GM18526 (cell line): ENCODE results near the gene CENATAC.
A peak's percentile ranks its signal among the peaks of the same experiment; 100 is the strongest.

ENCODE experiments used
- POLR2A ChIP-seq: IDR thresholded peaks from 3 replicates; pipeline ENCODE4 v1.6.1; 2011; ENCODE audit not compliant: insufficient read length; ENCODE audit errors: extremely low read depth

The CENATAC gene

DNA sequence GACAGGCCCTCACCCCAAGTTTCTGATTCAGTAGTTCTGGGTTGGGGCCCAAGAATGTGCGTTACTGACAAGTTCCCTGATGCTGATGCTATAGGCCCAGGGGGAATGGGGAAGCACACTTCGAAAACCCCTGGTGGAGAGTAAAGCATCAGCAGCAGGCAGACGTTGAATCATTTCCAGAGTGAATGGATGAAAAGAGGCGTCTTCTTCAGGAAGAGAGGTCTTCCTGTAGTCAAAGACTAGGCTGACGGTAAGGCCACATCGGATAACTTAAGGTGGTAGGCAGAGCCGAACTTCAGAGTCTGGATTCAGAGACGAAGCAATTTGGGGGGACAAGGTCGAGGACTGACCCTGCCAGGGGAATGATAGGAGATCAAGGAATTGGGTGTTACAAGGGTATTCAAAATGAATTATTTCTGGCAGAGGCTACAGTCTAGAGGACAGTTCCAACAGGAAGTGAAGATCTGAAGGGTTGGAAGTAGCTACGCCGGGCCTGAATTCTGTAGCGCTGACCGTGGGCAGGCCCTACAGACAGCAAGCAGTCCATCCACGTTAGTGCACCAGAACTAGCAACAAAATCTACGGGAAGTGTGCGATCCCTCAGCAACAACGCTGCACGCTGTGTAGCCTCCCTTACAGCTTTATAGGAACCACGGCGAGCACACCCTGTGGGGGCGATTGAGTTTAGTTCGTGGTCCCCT, 862 bp upstream of the CENATAC start:
- TF ChIP-seq POLR2A = no peak

DNA sequence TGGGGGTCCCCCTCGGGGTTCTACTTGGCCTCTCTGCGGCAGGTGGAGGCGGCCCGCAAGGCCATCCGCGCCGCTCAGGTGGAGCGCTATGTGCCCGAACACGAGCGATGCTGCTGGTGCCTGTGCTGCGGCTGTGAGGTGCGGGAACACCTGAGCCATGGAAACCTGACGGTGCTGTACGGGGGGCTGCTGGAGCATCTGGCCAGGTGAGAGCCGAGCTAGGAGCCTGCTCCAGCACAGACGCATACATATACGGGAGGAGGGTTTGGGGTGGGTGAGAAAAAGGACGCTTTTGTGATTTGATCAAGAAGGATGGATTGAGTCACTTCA, 415 bp downstream of the CENATAC start:
- no peak for TF ChIP-seq POLR2A

DNA sequence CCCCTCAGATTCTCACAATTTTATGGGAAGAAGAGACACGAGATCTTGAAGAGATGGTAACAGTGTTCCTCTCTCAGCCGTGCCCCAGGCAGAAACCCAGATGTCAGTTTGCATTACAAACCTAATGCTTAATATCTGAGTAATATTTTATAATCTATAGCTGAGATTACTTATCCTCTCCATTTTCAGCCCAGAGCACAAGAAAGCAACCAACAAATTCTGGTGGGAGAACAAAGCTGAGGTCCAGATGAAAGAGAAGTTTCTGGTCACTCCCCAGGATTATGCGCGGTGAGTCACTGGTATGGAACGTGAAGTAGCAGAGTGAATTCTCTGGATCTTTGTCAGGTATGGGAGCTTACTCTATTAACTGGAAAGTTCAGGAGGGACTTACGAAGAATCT, 884 bp downstream of the CENATAC start:
- TF ChIP-seq POLR2A = no peak

DNA sequence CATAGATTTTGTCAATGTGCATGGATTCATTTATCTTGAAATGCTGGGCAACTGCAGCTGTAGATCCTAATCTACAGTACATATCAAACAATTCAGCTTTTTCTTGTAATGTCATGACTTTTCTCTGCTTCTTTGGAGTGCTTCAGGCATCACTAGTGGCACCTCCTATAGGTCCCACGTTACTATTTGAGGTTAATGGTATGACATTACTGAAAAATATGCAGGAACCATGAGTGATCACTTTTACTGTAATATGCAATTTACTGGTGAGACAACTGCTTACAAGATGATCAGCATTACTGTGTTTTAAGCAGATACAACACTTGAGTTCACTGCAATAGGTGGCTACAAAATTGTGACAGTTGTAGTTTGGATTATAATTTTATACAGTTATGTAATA, 3.0 kb downstream of the CENATAC start:
- no peak for TF ChIP-seq POLR2A

GRCh38 chr11:119006656-119007055, 8.7 kb downstream of the CENATAC start:
- no peak for TF ChIP-seq POLR2A

- no peak for TF ChIP-seq POLR2A
These were observed 13.6 kb downstream of the CENATAC start for GRCh38 chr11:119011476-119012053.

- no peak for TF ChIP-seq POLR2A
These were observed 14.8 kb downstream of the CENATAC start for GRCh38 chr11:119012629-119013170.

DNA sequence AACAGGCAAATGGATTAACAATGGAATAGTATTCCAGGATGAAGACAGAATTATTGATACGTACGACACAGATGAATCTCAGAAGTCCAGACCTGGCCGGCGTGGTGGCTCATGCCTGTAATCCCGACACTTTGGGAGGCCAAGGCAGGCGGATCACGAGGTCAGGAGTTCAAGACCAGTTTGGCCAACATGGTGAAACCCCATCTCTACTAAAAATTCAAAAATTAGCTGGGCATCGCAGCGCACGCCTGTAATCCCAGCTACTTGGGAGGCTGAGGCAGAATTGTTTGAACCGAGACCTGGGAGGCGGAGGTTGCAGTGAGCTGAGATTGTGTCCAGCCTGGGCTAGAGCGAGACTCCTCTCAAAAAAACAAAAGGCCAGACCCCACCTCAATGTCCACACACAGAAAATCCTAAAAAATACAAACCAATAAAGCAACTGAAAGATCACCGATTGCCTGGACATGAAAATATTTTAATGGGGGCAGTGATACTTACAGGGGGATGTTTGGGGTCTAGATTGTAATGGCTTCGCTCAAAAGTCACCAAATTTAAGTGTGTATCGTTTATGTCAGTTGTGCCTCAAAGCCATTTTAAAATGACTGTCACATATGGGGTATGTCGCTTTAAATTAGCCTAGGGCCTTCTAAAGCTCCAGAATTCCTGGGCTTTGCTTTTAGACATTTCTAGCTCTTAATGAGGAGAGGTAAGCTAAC, 16.4 kb downstream of the CENATAC start:
- peak; percentile 12 for TF ChIP-seq POLR2A

DNA sequence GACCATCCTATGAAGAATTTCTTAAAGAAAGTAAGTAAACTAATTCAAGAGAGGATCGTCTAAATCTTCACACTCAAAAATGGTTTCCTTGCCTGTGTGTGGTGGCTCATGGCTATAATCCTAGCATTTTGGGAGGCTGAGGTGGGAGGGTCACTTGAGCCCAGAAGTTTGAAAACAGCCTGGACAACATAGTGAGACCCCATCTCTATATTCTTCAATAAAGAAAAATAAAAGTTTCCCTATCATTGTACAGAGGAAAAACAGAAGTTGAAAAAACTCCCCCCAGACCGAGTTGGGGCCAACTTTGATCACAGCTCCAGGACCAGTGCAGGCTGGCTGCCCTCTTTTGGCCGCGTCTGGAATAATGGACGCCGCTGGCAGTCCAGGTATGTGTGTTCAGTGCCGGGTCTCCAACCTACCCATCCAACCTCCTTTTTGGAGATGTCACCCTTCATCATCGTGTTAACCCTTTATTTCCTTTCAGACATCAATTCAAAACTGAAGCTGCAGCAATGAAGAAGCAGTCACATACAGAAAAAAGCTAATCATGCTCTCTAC, 17.2 kb downstream of the CENATAC start:
- no peak for TF ChIP-seq POLR2A

- TF ChIP-seq POLR2A = no peak
These were observed 18.5 kb downstream of the CENATAC start for GRCh38 chr11:119016216-119017009.

- TF ChIP-seq POLR2A = peak; percentile 88
These were observed 20.4 kb downstream of the CENATAC start, which contains the start of the genes RPS25 and TRAPPC4 for GRCh38 chr11:119018074-119018938. Gene RPS25, minus strand, starts transcription at chr11:119018343. Its CDS starts 59 bp downstream, at chr11:119018284. Gene TRAPPC4, plus strand, starts transcription at chr11:119018766. Its CDS starts 30 bp downstream, at chr11:119018796.

GRCh38 chr11:119019996-119020395, 22.1 kb downstream of the CENATAC start:
- no peak for TF ChIP-seq POLR2A

- no peak for TF ChIP-seq POLR2A
These were observed 23.7 kb downstream of the CENATAC start for GRCh38 chr11:119021631-119022030.

- no peak for TF ChIP-seq POLR2A
These were observed 25.8 kb downstream of the CENATAC start for GRCh38 chr11:119023741-119024140.
